Fibroblast of mammary gland (primary cell): ENCODE measurements around the gene CENPF.

Source experiments
- DNase-seq: peaks from one replicate; pipeline ENCODE4 v3.0.0-alpha.2; 2010; ENCODE audit warnings: low read depth
- H3K4me3 ChIP-seq: 2 replicates; pipeline ENCODE4 v1.5.1; 2011; ENCODE audit warnings: low read depth, mild to moderate bottlenecking, low read length, moderate library complexity; ENCODE audit not compliant: control insufficient read depth
- TF ChIP-seq, protein P1 (sequence below): conservative IDR thresholded peaks from 2 replicates; pipeline ENCODE4 v1.5.1; 2011; ENCODE audit warnings: low read depth, low read length, inconsistent platforms; ENCODE audit not compliant: control insufficient read depth, insufficient read depth

Gene CENPF

GRCh38 chr1:214634267-214634666, 31.3 kb downstream of the CENPF start:
- TF ChIP-seq, protein P1, sequence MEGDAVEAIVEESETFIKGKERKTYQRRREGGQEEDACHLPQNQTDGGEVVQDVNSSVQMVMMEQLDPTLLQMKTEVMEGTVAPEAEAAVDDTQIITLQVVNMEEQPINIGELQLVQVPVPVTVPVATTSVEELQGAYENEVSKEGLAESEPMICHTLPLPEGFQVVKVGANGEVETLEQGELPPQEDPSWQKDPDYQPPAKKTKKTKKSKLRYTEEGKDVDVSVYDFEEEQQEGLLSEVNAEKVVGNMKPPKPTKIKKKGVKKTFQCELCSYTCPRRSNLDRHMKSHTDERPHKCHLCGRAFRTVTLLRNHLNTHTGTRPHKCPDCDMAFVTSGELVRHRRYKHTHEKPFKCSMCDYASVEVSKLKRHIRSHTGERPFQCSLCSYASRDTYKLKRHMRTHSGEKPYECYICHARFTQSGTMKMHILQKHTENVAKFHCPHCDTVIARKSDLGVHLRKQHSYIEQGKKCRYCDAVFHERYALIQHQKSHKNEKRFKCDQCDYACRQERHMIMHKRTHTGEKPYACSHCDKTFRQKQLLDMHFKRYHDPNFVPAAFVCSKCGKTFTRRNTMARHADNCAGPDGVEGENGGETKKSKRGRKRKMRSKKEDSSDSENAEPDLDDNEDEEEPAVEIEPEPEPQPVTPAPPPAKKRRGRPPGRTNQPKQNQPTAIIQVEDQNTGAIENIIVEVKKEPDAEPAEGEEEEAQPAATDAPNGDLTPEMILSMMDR = no peak
- no peak overlapping the region for H3K4me3 ChIP-seq
- DNase-seq = no peak

DNA sequence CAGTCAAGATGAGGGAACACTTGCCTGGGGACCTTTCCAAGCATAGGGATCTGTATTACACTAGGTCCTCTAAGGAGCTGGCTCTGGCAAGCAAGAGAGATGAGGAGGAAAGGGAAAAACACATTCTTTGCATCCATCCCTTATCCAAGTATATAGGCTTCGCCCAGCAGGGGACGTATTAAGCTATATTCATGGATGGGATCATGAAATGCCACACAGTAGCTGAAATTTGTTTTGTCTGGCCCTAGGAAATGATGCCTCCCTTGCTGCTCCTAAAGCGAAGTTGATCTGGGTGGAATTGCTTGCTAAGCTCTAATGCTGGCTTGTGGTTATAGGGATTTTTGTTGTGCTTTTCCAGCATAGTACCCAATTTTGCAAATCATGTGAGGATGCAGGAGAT, 32.1 kb downstream of the CENPF start:
- no peak for DNase-seq
- no peak overlapping the region for H3K4me3 ChIP-seq
- TF ChIP-seq, protein P1 = no peak

DNA sequence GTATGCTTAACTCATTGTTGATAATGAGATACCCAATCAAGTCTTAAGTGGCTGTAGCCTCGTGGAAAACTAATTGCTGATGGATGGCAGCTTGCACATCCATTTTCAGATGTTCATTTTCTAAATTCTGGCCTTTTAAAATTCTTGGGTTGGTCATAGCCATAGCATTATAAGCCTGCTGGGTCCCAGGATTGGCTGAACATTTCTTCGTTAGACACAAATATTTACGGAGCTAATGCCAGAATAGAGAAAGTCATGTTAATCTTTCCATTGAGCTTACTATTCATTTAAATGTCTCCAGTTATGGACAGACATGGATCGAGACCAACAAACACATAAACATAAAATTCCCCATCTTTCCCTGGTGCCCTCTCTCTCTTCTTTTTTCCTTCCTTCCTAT, 32.5 kb downstream of the CENPF start:
- no peak overlapping the region for H3K4me3 ChIP-seq
- no peak for DNase-seq
- TF ChIP-seq, protein P1 = no peak

- TF ChIP-seq, protein P1 = no peak
- no peak for DNase-seq
- no peak overlapping the region for H3K4me3 ChIP-seq
These were observed 33.4 kb downstream of the CENPF start for GRCh38 chr1:214636436-214636835.

GRCh38 chr1:214637125-214637524, 34.1 kb downstream of the CENPF start:
- TF ChIP-seq, protein P1 = no peak
- no peak for DNase-seq
- H3K4me3 ChIP-seq = no peak overlapping the region

DNA sequence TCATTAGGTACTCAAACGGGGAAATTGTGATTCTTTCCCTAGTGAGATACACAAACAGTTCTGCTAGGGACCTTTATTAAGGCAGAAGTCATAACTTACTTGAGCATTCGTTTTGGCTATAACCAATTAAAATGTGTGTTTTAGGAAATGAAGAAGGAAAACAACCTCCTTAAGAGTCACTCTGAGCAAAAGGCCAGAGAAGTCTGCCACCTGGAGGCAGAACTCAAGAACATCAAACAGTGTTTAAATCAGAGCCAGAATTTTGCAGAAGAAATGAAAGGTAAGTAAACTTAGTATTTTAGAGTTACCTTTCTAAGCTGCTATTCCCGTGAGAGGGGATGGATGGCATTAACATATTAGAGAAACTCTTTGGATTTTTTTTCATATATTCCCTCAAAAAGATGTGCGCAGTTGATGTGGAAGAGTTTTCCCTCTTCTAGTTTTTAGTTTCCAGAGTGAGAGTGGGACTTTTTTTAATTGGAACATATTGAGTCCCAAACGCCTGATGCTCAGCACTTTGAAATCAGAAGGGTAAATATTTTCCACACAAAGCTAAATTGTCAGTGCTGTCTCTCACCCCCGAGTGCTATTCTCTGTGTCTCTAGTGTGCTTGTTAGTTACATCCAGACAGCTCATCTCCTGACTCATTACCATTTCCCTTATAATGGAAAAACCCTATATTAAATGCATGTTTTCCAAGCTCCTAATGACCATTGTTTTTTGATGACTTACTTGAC, 34.9 kb downstream of the CENPF start:
- no peak overlapping the region for H3K4me3 ChIP-seq
- peak; percentile 74 for DNase-seq
- TF ChIP-seq, protein P1 = peak; percentile 83

- TF ChIP-seq, protein P1 = no peak
- no peak overlapping the region for H3K4me3 ChIP-seq
- DNase-seq = no peak
These were observed 35.4 kb downstream of the CENPF start for GRCh38 chr1:214638459-214638807.
